GM23338 (cell line): ENCODE measurements around the gene UST. TPM values are rescaled to one million over a fixed set of nuclear protein-coding genes. Genes with fewer than 3 reads are reported as not detected.

Experiments used
- ATAC-seq: fragments of 200-7000 bp; cut with Tn5 transposase; 3 replicates; pipeline ENCODE4 v1.9.1; 2020
- DNase-seq: peaks from one replicate; pipeline ENCODE4 v3.0.0-alpha.2; 2015; ENCODE audit warnings: low spot score
- H2AFZ ChIP-seq: fragments of 200-600 bp; sonication (generic); 2 replicates; pipeline ENCODE4 v1.8.0; 2016; ENCODE audit warnings: antibody characterized with exemption, mild to moderate bottlenecking, moderate library complexity
- H3F3A ChIP-seq: fragments of 200-600 bp; sonication (generic); replicated peaks from 2 replicates; pipeline ENCODE4 v1.8.0; 2017; ENCODE audit warnings: antibody characterized with exemption, mixed run types, low read depth
- H3K27ac ChIP-seq: fragments of 200-600 bp; sonication (generic); 2 replicates; pipeline ENCODE4 v1.6.1; 2016; ENCODE audit warnings: low read depth
- H3K27me3 ChIP-seq: fragments of 200-600 bp; sonication (generic); 2 replicates; pipeline ENCODE4 v1.8.0; 2016; ENCODE audit warnings: mild to moderate bottlenecking, mixed run types, moderate library complexity; ENCODE audit not compliant: insufficient read depth
- H3K36me3 ChIP-seq: fragments of 200-600 bp; sonication (generic); 2 replicates; pipeline ENCODE4 v1.8.0; 2016; ENCODE audit warnings: mild to moderate bottlenecking; ENCODE audit not compliant: insufficient read depth
- H3K4me1 ChIP-seq: fragments of 200-600 bp; sonication (generic); 2 replicates; pipeline ENCODE4 v1.8.0; 2016; ENCODE audit warnings: mild to moderate bottlenecking, moderate library complexity; ENCODE audit not compliant: insufficient read depth
- H3K4me2 ChIP-seq: fragments of 200-600 bp; sonication (generic); 2 replicates; pipeline ENCODE4 v1.7.1; 2017; ENCODE audit warnings: mixed run types
- H3K4me3 ChIP-seq: fragments of 200-600 bp; sonication (generic); 2 replicates; pipeline ENCODE4 v1.6.1; 2016; ENCODE audit warnings: mixed run types
- H3K79me2 ChIP-seq: fragments of 200-600 bp; sonication (generic); replicated peaks from 2 replicates; pipeline ENCODE4 v1.8.0; 2017; ENCODE audit warnings: mild to moderate bottlenecking; ENCODE audit not compliant: insufficient read depth
- H3K9me2 ChIP-seq: fragments of 200-600 bp; sonication (generic); 2 replicates; pipeline ENCODE4 v1.8.0; 2017; ENCODE audit not compliant: insufficient read depth
- H4K20me1 ChIP-seq: fragments of 200-600 bp; sonication (generic); replicated peaks from 2 replicates; pipeline ENCODE4 v1.8.0; 2017; ENCODE audit warnings: mild to moderate bottlenecking; ENCODE audit not compliant: insufficient read depth
- H3K27ac Mint-ChIP-seq: 2 replicates; pipeline ENCODE4 v1.8.0; 2020; ENCODE audit warnings: inconsistent platforms, mild to moderate bottlenecking, moderate library complexity, mixed read lengths
- H3K27me3 Mint-ChIP-seq: 3 replicates; pipeline ENCODE4 v1.8.0; 2022; ENCODE audit warnings: low read depth, mild to moderate bottlenecking, moderate library complexity, mixed read lengths, inconsistent platforms; ENCODE audit not compliant: insufficient read depth, poor library complexity
- H3K36me3 Mint-ChIP-seq: 3 replicates; pipeline ENCODE4 v1.8.0; 2021; ENCODE audit warnings: low read depth, mild to moderate bottlenecking, inconsistent platforms, moderate library complexity, mixed read lengths
- H3K4me1 Mint-ChIP-seq: 3 replicates; pipeline ENCODE4 v1.8.0; 2020; ENCODE audit warnings: mild to moderate bottlenecking, inconsistent platforms, mixed read lengths
- H3K4me3 Mint-ChIP-seq: 3 replicates; pipeline ENCODE4 v1.8.0; 2021; ENCODE audit warnings: moderate library complexity, mild to moderate bottlenecking, inconsistent platforms, mixed read lengths
- H3K9me3 Mint-ChIP-seq: 3 replicates; pipeline ENCODE4 v1.8.0; 2020; ENCODE audit warnings: moderate library complexity, mild to moderate bottlenecking, inconsistent platforms, mixed read lengths
- CREB1 ChIP-seq: fragments of 250-450 bp; sonication (Bioruptor Pico); IDR thresholded peaks from 2 replicates; pipeline ENCODE4 v1.5.0; 2020; ENCODE audit warnings: low read depth, mild to moderate bottlenecking, moderate library complexity
- EZH2phosphoT487 ChIP-seq: fragments of 200-600 bp; sonication (generic); IDR thresholded peaks from one replicate; pipeline ENCODE4 v1.8.1; 2018; ENCODE audit warnings: antibody characterized with exemption; ENCODE audit not compliant: unreplicated experiment
- JUNB ChIP-seq: IDR thresholded peaks from one replicate; pipeline ENCODE4 v1.6.1; 2016; ENCODE audit warnings: antibody characterized with exemption; ENCODE audit not compliant: unreplicated experiment
- POLR2AphosphoS5 ChIP-seq: IDR thresholded peaks from 2 replicates; pipeline ENCODE4 v1.6.1; 2016; ENCODE audit warnings: antibody characterized with exemption, low read depth
- REST ChIP-seq: IDR thresholded peaks from one replicate; pipeline ENCODE4 v1.6.1; 2018; ENCODE audit warnings: antibody characterized with exemption; ENCODE audit not compliant: unreplicated experiment
- polyA plus RNA-seq: library from polyadenylated mRNA; unstranded; fragments of >200 nt; fragmentation: Nextera tagmentation; extraction: Ambion mirVana; gene quantifications from 2 replicates; pipeline ENCODE4 v1.2.1, GENCODE V29; 2016
- total RNA-seq: library from RNA; depleted of rRNA; stranded (reverse); fragments of >200 nt; shearing (Covaris generic); gene quantifications from 2 replicates; pipeline ENCODE4 v1.2.3, GENCODE V29; 2014
- TF ChIP-seq, protein P1 (sequence below): fragments of 250-450 bp; sonication (Bioruptor Pico); IDR thresholded peaks from 2 replicates; pipeline ENCODE4 v1.5.0; 2020; ENCODE audit warnings: mild to moderate bottlenecking, moderate library complexity

The UST gene
- total and polyA plus RNA-seq, 2 experiments from 2014 or later, result 12.6 to 33.0 TPM

DNA sequence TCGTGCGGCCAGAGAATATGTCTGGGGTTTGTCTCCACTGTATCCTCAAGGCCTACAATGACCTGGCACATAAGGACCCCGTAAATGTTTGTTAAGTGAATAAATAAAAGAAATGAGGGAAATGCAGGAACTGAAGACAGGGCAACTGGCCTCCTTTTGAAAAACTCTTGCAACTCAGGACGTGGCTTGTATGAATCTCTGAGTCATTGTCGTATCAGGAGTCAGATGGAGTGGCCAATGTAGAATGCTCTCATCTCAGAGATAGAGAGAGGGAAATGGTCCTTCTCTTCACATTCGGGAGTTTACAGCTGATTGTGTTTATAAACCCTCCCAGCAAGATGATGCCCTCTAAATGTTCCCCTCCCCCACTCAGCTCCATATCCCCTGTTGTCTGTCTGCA is 57.1 kb downstream of the UST start:
- Mint-ChIP-seq H3K4me1 (peaks cover 69% of the 10 kb centered on the region), H3K4me3 (no peak overlapping the region), H3K9me3 (no peaks in the 10 kb centered on the region), H3K36me3 (peaks cover 9% of the 10 kb centered on the region; the same call in 2 of the 3 replicates), H3K27ac (no peak overlapping the region), H3K27me3 (no peaks in the 10 kb centered on the region)
- ATAC-seq (no peak), DNase-seq (peak; percentile 20)
- Histone ChIP-seq H4K20me1 (peaks cover 6% of the 10 kb centered on the region; the same call in 1 of the 2 replicates), H3K27ac (no peak overlapping the region), H3K4me1 (peaks cover 63% of the 10 kb centered on the region), H3K4me2 (peak overlapping the region; percentile 67), H3K36me3 (no peaks in the 10 kb centered on the region), H3K4me3 (no peak overlapping the region), H3K79me2 (peaks cover 98% of the 10 kb centered on the region), H3K9me2 (peaks cover 5% of the 10 kb centered on the region), H3F3A (no peaks in the 10 kb centered on the region), H2AFZ (no peak overlapping the region), H3K27me3 (no peaks in the 10 kb centered on the region)
- no peak for TF ChIP-seq EZH2phosphoT487
- TF ChIP-seq JUNB, result no peak
- no peak for TF ChIP-seq CREB1 (CRISPR knock-in tag)
- TF ChIP-seq, protein P1, sequence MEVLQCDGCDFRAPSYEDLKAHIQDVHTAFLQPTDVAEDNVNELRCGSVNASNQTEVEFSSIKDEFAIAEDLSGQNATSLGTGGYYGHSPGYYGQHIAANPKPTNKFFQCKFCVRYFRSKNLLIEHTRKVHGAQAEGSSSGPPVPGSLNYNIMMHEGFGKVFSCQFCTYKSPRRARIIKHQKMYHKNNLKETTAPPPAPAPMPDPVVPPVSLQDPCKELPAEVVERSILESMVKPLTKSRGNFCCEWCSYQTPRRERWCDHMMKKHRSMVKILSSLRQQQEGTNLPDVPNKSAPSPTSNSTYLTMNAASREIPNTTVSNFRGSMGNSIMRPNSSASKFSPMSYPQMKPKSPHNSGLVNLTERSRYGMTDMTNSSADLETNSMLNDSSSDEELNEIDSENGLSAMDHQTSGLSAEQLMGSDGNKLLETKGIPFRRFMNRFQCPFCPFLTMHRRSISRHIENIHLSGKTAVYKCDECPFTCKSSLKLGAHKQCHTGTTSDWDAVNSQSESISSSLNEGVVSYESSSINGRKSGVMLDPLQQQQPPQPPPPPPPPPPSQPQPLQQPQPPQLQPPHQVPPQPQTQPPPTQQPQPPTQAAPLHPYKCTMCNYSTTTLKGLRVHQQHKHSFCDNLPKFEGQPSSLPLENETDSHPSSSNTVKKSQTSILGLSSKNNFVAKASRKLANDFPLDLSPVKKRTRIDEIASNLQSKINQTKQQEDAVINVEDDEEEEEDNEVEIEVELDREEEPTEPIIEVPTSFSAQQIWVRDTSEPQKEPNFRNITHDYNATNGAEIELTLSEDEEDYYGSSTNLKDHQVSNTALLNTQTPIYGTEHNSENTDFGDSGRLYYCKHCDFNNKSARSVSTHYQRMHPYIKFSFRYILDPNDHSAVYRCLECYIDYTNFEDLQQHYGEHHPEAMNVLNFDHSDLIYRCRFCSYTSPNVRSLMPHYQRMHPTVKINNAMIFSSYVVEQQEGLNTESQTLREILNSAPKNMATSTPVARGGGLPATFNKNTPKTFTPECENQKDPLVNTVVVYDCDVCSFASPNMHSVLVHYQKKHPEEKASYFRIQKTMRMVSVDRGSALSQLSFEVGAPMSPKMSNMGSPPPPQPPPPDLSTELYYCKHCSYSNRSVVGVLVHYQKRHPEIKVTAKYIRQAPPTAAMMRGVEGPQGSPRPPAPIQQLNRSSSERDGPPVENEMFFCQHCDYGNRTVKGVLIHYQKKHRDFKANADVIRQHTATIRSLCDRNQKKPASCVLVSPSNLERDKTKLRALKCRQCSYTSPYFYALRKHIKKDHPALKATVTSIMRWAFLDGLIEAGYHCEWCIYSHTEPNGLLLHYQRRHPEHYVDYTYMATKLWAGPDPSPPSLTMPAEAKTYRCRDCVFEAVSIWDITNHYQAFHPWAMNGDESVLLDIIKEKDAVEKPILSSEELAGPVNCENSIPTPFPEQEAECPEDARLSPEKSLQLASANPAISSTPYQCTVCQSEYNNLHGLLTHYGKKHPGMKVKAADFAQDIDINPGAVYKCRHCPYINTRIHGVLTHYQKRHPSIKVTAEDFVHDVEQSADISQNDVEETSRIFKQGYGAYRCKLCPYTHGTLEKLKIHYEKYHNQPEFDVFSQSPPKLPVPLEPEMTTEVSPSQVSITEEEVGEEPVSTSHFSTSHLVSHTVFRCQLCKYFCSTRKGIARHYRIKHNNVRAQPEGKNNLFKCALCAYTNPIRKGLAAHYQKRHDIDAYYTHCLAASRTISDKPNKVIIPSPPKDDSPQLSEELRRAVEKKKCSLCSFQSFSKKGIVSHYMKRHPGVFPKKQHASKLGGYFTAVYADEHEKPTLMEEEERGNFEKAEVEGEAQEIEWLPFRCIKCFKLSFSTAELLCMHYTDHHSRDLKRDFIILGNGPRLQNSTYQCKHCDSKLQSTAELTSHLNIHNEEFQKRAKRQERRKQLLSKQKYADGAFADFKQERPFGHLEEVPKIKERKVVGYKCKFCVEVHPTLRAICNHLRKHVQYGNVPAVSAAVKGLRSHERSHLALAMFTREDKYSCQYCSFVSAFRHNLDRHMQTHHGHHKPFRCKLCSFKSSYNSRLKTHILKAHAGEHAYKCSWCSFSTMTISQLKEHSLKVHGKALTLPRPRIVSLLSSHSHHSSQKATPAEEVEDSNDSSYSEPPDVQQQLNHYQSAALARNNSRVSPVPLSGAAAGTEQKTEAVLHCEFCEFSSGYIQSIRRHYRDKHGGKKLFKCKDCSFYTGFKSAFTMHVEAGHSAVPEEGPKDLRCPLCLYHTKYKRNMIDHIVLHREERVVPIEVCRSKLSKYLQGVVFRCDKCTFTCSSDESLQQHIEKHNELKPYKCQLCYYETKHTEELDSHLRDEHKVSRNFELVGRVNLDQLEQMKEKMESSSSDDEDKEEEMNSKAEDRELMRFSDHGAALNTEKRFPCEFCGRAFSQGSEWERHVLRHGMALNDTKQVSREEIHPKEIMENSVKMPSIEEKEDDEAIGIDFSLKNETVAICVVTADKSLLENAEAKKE (CRISPR knock-in tag), result no peak

DNA sequence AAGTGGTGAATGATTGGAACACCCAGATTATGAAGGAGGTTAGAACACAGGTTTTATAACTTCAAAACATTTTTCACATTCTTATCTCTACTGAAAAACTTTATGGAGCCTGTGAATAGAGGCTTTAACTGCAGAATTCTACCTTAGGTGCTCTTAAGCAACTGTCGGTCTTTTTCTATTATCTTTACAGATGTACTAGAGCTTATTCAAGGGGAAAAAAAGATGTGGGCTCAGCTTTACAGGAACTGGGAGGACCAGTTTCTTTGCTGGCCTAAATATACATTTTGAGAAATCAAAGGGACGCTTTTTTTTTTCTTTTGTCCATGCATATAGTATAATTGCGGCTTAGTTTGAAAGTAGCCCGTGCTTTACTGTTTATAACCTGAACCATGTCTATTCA is 58.9 kb downstream of the UST start:
- H3K9me3 Mint-ChIP-seq, result no peaks in the 10 kb centered on the region
- peaks cover 66% of the 10 kb centered on the region for H3K4me1 ChIP-seq
- no peaks in the 10 kb centered on the region for H3K36me3 ChIP-seq
- H3K79me2 ChIP-seq, result peaks cover 98% of the 10 kb centered on the region
- H3K4me1 Mint-ChIP-seq, result peaks cover 54% of the 10 kb centered on the region
- peaks cover 5% of the 10 kb centered on the region for H3K9me2 ChIP-seq
- H3K27ac Mint-ChIP-seq, result no peak overlapping the region
- no peak for DNase-seq
- ATAC-seq, result no peak
- no peak overlapping the region for H3K27ac ChIP-seq
- TF ChIP-seq CREB1 (CRISPR knock-in tag) (no peak), POLR2AphosphoS5 (no peak), REST (no peak)
- H3K4me2 ChIP-seq, result peak overlapping the region; percentile 9; the same call in 1 of the 2 replicates
- H3K4me3 Mint-ChIP-seq, result no peak overlapping the region
- no peaks in the 10 kb centered on the region; the same call in 1 of the 2 replicates for H4K20me1 ChIP-seq
- no peak overlapping the region for H3K4me3 ChIP-seq
- H3K36me3 Mint-ChIP-seq, result peaks cover 11% of the 10 kb centered on the region; the same call in 2 of the 3 replicates
- no peaks in the 10 kb centered on the region for H3F3A ChIP-seq
- no peaks in the 10 kb centered on the region for H3K27me3 Mint-ChIP-seq
- no peaks in the 10 kb centered on the region for H3K27me3 ChIP-seq
- H2AFZ ChIP-seq, result no peak overlapping the region
